ENCODE data around the gene IL12RB1.

IL12RB1 gene

GRCh38 chr19:18086590-18087138, at the start of gene IL12RB1:
IL12RB1 (minus strand) TSS chr19:18086934; CDS start chr19:18086823, 111 bp downstream.
- Histone ChIP-seq H3K27ac (peak within 1 kb of the TSS in 17 of 21 experiments; percentile 4 to 93 (median 75)), H3K4me3 (peak within 1 kb of the TSS; percentile 9 to 45 (median 28))

- H3K27ac ChIP-seq, result no peak overlapping the region
- no peak overlapping the region for H3K4me3 ChIP-seq
These were observed 49.2 kb upstream of the IL12RB1 start for GRCh38 chr19:18135712-18136584.

GRCh38 chr19:18131841-18132596, 45.3 kb upstream of the IL12RB1 start:
- H3K4me3 ChIP-seq, result no peak overlapping the region
- no peak overlapping the region for H3K27ac ChIP-seq

GRCh38 chr19:18130523-18131242, 43.9 kb upstream of the IL12RB1 start:
- Histone ChIP-seq H3K27ac (no peak overlapping the region), H3K4me3 (no peak overlapping the region)

GRCh38 chr19:18128805-18129204, 42.1 kb upstream of the IL12RB1 start:
- H3K27ac ChIP-seq, result no peak overlapping the region

GRCh38 chr19:18128044-18128443, 41.3 kb upstream of the IL12RB1 start:
- H3K27ac ChIP-seq, result peak overlapping the region in 1 of 21 experiments; percentile 21
- H3K4me3 ChIP-seq, result no peak overlapping the region

More at GRCh38 chr19:18128805-18129204, 42.1 kb upstream of the IL12RB1 start:
- H3K4me3 ChIP-seq, result no peak overlapping the region

GRCh38 chr19:18126097-18126496, 39.4 kb upstream of the IL12RB1 start:
- no peak overlapping the region for H3K27ac ChIP-seq
- H3K4me3 ChIP-seq, result no peak overlapping the region

- no peak overlapping the region for H3K4me3 ChIP-seq
- H3K27ac ChIP-seq, result peak overlapping the region in 2 of 21 experiments; percentile 1 to 43
These were observed 37.1 kb upstream of the IL12RB1 start for GRCh38 chr19:18123819-18124218.

- no peak overlapping the region for H3K4me3 ChIP-seq
- peak overlapping the region in 2 of 21 experiments; percentile 1 to 43 for H3K27ac ChIP-seq
These were observed 36.4 kb upstream of the IL12RB1 start for GRCh38 chr19:18122860-18123795.

GRCh38 chr19:18122424-18122823, 35.7 kb upstream of the IL12RB1 start:
- no peak overlapping the region for H3K4me3 ChIP-seq
- no peak overlapping the region for H3K27ac ChIP-seq

- Histone ChIP-seq H3K27ac (peak overlapping the region in 2 of 21 experiments; percentile 76 to 93), H3K4me3 (no peak overlapping the region)
These were observed 34.4 kb upstream of the IL12RB1 start for GRCh38 chr19:18121166-18121565.

GRCh38 chr19:18120127-18120526, 33.4 kb upstream of the IL12RB1 start:
- H3K27ac ChIP-seq, result peak overlapping the region in 11 of 21 experiments; percentile 21 to 93 (median 82)
- no peak overlapping the region for H3K4me3 ChIP-seq

GRCh38 chr19:18119717-18120105, 33.0 kb upstream of the IL12RB1 start:
- Histone ChIP-seq H3K4me3 (peak overlapping the region in 4 of 7 experiments; percentile 61 to 85 (median 82)), H3K27ac (peak overlapping the region in 12 of 21 experiments; percentile 21 to 93 (median 82))

GRCh38 chr19:18119013-18119716, 32.4 kb upstream of the IL12RB1 start:
- H3K4me3 ChIP-seq, result peak overlapping the region; percentile 61 to 85 (median 81)
- H3K27ac ChIP-seq, result peak overlapping the region in 14 of 21 experiments; percentile 21 to 93 (median 82)

GRCh38 chr19:18118420-18119012, 31.8 kb upstream of the IL12RB1 start:
- Histone ChIP-seq H3K27ac (peak overlapping the region in 20 of 21 experiments; percentile 20 to 93 (median 80)), H3K4me3 (peak overlapping the region; percentile 61 to 85 (median 81))

- peak overlapping the region in 20 of 21 experiments; percentile 20 to 93 (median 80) for H3K27ac ChIP-seq
- peak overlapping the region; percentile 61 to 85 (median 81) for H3K4me3 ChIP-seq
These were observed 31.1 kb upstream of the IL12RB1 start for GRCh38 chr19:18117692-18118378.

- H3K27ac ChIP-seq, result peak overlapping the region in 6 of 21 experiments; percentile 36 to 93 (median 55)
- H3K4me3 ChIP-seq, result peak overlapping the region; percentile 61 to 85 (median 81)
These were observed 30.6 kb upstream of the IL12RB1 start for GRCh38 chr19:18117364-18117691.
